Spleen (tissue), 7 donors: ENCODE measurements around the gene CMTM7.

Source experiments
- CTCF ChIP-seq, 11 experiments: fragments of 200-600 bp in 7 of 11; fragments of 450-650 bp in 4 of 11; sonication (generic) in 4 of 11; IDR thresholded peaks in 8 of 11; conservative IDR thresholded peaks in 3 of 11; 1 replicate in 7 of 11; 2 replicates in 4 of 11; pipeline versions ENCODE4 v1.4.0 to v1.8.0; 2016 to 2021; ENCODE audit warnings: antibody characterized with exemption in 11 of 11, inconsistent platforms in 4 of 11, mild to moderate bottlenecking in 1 of 11
- POLR2A ChIP-seq, 3 donors: fragments of 450-650 bp; IDR thresholded peaks; one replicate each; pipeline ENCODE4 v1.5.1; 2017; ENCODE audit warnings: antibody characterized with exemption in 3 of 3, mild to moderate bottlenecking in 1 of 3
- POLR2AphosphoS5 ChIP-seq, 3 donors: sonication (generic); formaldehyde crosslinking; IDR thresholded peaks; one replicate each; pipeline ENCODE4 v1.5.1; 2017; ENCODE audit warnings: antibody characterized with exemption in 3 of 3
- donor health status: DM: no; HTN: no; CAD: no; lungs with moderate emphysema.
- donor health status: DM: no; HTN: no; CAD: no.
- donor health status: DM: no; HTN: no; CAD: no.

GRCh38 chr3:32383136-32383711, 8.4 kb upstream of the CMTM7 start:
- TF ChIP-seq POLR2A (IDR thresholded peaks at IDR 0.05) (no peak), CTCF (IDR thresholded peaks at IDR 0.05 in 8 of 11, conservative IDR thresholded peaks at IDR 0.05 in 3 of 11) (no peak), POLR2AphosphoS5 (IDR thresholded peaks at IDR 0.05) (no peak)
